HEK293T (cell line): ENCODE measurements around the gene UBE2E3.

ENCODE experiments used
- CTCF ChIA-PET: fragments of 350-600 bp; formaldehyde crosslinking; extraction: SDS; loops from one replicate; lab custom pipeline; 2021; ENCODE audit warnings: antibody characterized with exemption, inconsistent platforms; lab: Yijun Ruan, JAX
- POLR2A ChIA-PET: fragments of 350-600 bp; formaldehyde crosslinking; extraction: SDS; loops from one replicate; lab custom pipeline; 2020; ENCODE audit warnings: antibody characterized with exemption, inconsistent platforms; lab: Yijun Ruan, JAX
- DNase-seq: peaks from one replicate; pipeline ENCODE4 v3.0.0; 2012; ENCODE audit warnings: mixed read lengths; ENCODE audit errors: extremely low spot score
- ARNT ChIP-seq: fragments of 450-650 bp; IDR thresholded peaks from 2 replicates; pipeline ENCODE4 v1.6.1; 2017; ENCODE audit warnings: mild to moderate bottlenecking
- BHLHE40 ChIP-seq: fragments of 450-650 bp; IDR thresholded peaks from 2 replicates; pipeline ENCODE4 v1.6.1; 2016; ENCODE audit warnings: mild to moderate bottlenecking, moderate library complexity, borderline replicate concordance
- CTBP1 ChIP-seq: fragments of 450-650 bp; IDR thresholded peaks from 2 replicates; pipeline ENCODE4 v1.6.1; 2016; ENCODE audit warnings: borderline replicate concordance
- ELF4 ChIP-seq: fragments of 450-650 bp; IDR thresholded peaks from 2 replicates; pipeline ENCODE4 v1.6.1; 2017; ENCODE audit warnings: antibody characterized with exemption
- FOXA1 ChIP-seq: fragments of 450-650 bp; IDR thresholded peaks from 2 replicates; pipeline ENCODE4 v1.6.1; 2016; ENCODE audit warnings: mild to moderate bottlenecking
- FOXK2 ChIP-seq: fragments of 450-650 bp; IDR thresholded peaks from 2 replicates; pipeline ENCODE4 v1.6.1; 2016; ENCODE audit warnings: mild to moderate bottlenecking
- FOXM1 ChIP-seq: fragments of 450-650 bp; IDR thresholded peaks from 2 replicates; pipeline ENCODE4 v1.6.1; 2017; ENCODE audit warnings: mild to moderate bottlenecking, borderline replicate concordance
- HDGF ChIP-seq: fragments of 450-650 bp; IDR thresholded peaks from 2 replicates; pipeline ENCODE4 v1.6.1; 2017; ENCODE audit warnings: antibody characterized with exemption, borderline replicate concordance
- L3MBTL2 ChIP-seq: fragments of 450-650 bp; conservative IDR thresholded peaks from 2 replicates; pipeline ENCODE4 v1.6.1; 2016; ENCODE audit warnings: mild to moderate bottlenecking
- LEF1 ChIP-seq: fragments of 450-650 bp; IDR thresholded peaks from 2 replicates; pipeline ENCODE4 v1.6.1; 2017; ENCODE audit warnings: mild to moderate bottlenecking, borderline replicate concordance
- NFRKB ChIP-seq: fragments of 450-650 bp; IDR thresholded peaks from 2 replicates; pipeline ENCODE4 v1.6.1; 2016; ENCODE audit warnings: mild to moderate bottlenecking, moderate library complexity
- SP1 ChIP-seq: fragments of 450-650 bp; IDR thresholded peaks from 2 replicates; pipeline ENCODE4 v1.6.1; 2017
- SUZ12 ChIP-seq: fragments of 450-650 bp; IDR thresholded peaks from 2 replicates; pipeline ENCODE4 v1.6.1; 2016; ENCODE audit warnings: mild to moderate bottlenecking
- TARDBP ChIP-seq: fragments of 450-650 bp; IDR thresholded peaks from 2 replicates; pipeline ENCODE4 v1.6.1; 2016
- ZNF384 ChIP-seq: fragments of 450-650 bp; IDR thresholded peaks from 2 replicates; pipeline ENCODE4 v1.6.1; 2016
- TF ChIP-seq, protein P1 (sequence below): fragments of 450-650 bp; IDR thresholded peaks from 2 replicates; pipeline ENCODE4 v1.6.1; 2016

The UBE2E3 gene

DNA sequence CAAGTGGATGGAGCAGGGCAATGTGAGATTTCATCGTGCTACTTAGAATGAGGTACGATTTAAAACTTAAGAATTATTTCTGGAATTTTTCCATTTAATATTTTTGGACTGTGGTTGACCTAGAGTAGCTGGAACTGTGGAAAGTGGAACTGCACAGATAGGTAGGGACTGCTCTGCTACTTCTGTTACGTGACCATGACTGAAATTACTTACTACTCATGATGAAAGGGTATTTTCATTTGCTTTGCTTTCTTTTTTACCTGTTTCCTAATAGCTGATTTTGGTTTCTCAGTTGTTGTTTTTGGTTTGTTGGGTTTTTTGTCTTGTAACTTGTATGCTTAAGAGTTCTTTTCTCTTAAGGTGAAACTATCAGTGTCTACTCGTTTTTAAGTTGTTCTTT is 11.4 kb downstream of the UBE2E3 start:
- CTCF ChIA-PET, result no interaction called here
- TF ChIP-seq SP1 (no peak), SUZ12 (no peak), NFRKB (no peak)
- no peak for DNase-seq
- POLR2A ChIA-PET, result interaction anchor here (1.1 kb wide), 1 partner anchor 11 kb away, joined by 4 read pairs; the partner anchor contains the start of gene UBE2E3

DNA sequence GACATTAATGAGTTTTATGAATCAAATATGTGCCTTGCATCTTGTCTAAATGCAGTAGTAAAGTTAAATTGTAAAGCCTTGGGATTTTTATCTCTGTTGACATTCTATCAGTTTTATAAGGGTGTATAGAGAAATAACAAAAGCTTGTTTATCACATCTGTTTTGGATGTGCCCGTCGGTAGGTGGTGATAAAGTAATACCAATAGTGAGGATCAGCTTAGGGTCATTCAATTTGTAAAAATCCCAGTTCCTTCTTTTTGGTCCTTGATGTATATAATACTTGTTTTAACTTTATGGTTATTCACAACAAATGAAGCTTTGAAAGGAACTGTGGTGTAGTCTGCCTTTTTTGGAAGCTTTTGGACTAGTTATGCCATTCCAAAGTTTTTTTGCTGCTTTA is 12.6 kb downstream of the UBE2E3 start:
- no peak for DNase-seq
- TF ChIP-seq FOXK2 (no peak), NFRKB (no peak), ZNF384 (no peak), LEF1 (no peak), ELF4 (no peak), TARDBP (no peak), FOXA1 (no peak), FOXM1 (no peak), HDGF (no peak), CTBP1 (no peak), BHLHE40 (no peak), L3MBTL2 (no peak), SP1 (no peak), ARNT (no peak)
- TF ChIP-seq, protein P1, sequence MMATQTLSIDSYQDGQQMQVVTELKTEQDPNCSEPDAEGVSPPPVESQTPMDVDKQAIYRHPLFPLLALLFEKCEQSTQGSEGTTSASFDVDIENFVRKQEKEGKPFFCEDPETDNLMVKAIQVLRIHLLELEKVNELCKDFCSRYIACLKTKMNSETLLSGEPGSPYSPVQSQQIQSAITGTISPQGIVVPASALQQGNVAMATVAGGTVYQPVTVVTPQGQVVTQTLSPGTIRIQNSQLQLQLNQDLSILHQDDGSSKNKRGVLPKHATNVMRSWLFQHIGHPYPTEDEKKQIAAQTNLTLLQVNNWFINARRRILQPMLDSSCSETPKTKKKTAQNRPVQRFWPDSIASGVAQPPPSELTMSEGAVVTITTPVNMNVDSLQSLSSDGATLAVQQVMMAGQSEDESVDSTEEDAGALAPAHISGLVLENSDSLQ, result no peak
- CTCF ChIA-PET, result interaction anchor here (1.1 kb wide), 1 partner anchor 12 kb away, joined by 4 read pairs; the partner anchor contains the start of gene UBE2E3
- POLR2A ChIA-PET, result no interaction called here

DNA sequence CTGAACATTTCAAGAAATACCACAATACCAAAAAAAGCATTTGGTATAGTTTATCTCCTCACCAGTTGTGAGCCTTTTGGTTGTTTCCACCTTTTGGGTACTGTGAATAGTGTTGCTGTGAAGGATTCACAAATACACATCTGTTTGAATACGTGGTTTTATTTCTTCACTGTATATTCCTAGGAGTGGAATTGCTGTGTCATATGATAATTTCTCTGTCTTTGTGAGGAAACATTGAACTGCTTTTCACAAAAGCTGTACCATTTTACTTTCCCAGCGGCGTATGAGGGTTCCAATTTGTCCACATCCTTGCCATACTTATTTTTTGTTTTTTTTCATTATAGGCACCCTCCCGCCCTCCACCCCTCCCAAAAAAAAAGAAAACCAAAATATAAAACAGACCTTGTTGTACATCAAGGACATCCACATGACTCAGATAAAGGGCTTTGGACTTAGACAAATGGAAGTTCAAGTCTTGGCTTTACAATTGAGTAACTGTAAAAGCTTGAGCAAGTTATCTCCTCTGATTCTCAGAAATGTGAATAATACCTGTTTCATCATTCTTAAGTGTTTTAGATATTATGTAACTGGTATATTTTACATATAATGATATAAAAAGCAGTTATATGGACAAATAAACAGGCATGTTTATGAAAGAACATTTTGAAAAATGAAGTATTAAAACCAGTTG is 19.0 kb downstream of the UBE2E3 start:
- no peak for DNase-seq
- ChIA-PET CTCF (no interaction called here), POLR2A (no interaction called here)
- TF ChIP-seq LEF1 (no peak), L3MBTL2 (no peak), ARNT (no peak), SUZ12 (no peak), FOXK2 (no peak), FOXM1 (no peak), NFRKB (no peak), FOXA1 (no peak), TARDBP (no peak), HDGF (no peak), SP1 (no peak), CTBP1 (no peak)
- TF ChIP-seq, protein P1, result no peak

DNA sequence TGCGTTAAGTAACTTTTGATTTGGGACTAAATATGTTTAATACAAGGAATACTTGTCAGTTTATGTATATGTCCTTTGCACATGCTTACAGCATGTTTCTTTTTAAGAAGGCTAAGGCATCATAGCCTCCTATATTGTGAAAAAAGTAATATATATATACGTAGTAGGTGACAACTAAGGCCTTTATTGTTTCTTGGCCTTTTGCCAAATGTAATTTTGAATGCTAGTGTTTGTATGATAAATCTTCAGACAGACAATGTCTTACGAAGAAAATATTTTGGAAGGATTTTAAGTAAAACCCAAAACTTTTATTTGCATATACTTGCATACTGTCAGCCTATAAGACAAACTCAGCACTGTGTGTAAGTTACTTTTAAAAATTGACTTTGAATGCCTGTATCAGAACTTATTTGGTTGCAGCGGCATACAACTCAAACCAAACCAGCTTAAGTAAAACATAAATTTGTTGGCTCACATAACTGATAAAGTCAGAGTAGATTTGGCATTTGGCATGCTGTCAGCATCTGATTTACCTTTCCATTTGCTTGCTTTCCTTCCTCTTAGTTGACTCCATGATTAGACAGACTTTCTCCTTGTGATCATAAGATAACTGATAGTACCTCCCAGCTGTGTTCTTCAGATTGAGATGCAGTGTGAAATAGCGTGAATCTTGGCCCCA is 24.4 kb downstream of the UBE2E3 start:
- ChIA-PET CTCF (interaction anchor here (0.7 to 1.0 kb wide), 2 partner anchors 8 to 1084 kb away, joined by 3 to 5 read pairs; no protein-coding TSS in a partner anchor), POLR2A (no interaction called here)
- DNase-seq, result no peak
- TF ChIP-seq ARNT (no peak), FOXK2 (no peak), SUZ12 (no peak), LEF1 (no peak), BHLHE40 (no peak), NFRKB (no peak), CTBP1 (no peak), HDGF (no peak), SP1 (no peak), L3MBTL2 (no peak), ELF4 (no peak), ZNF384 (no peak), TARDBP (no peak), FOXA1 (no peak), FOXM1 (no peak)
- TF ChIP-seq, protein P1, result no peak

DNA sequence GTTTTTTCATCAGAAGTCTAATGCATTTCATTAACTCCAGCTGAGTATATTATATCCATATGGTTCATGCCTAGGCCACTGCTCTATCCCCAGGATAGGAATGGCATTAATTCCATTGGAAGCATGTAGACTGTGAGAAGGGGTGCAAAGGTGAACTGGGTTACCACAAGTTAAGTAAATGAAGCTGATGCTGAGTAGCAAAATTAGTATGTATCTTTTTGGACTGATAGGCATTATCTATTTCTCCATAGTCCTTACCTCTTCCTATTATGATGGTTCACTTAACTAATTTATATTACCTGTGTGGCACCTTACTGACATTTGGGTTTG is 24.9 kb downstream of the UBE2E3 start:
- ChIA-PET CTCF (interaction anchor here (1.0 kb wide), 1 partner anchor 9 kb away, joined by 5 read pairs; no protein-coding TSS in a partner anchor), POLR2A (no interaction called here)
- no peak for DNase-seq
- TF ChIP-seq ZNF384, result no peak
- TF ChIP-seq SP1, result no peak
- no peak for TF ChIP-seq FOXA1
- no peak for TF ChIP-seq HDGF

DNA sequence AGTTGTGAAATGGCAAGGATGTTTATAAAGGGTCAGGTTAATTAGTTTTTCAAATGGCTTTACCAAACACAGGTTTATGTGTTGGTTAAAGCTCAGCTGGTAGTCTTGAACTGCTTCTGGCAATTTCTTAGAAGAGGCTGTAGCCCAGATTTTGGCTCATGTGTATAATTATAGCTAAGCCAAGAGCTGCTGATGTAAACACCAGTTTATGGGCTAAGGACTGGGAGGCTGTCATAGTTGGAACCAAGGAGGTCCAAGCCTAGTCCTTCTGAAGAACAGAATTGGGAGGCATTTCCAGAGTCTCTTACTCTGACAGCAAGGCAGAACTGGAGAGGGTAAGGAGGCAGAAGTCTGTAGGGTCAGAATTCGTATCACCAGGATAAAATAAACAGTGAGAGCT is 25.4 kb downstream of the UBE2E3 start:
- TF ChIP-seq LEF1 (no peak), TARDBP (no peak), HDGF (no peak), ZNF384 (no peak), SUZ12 (no peak), BHLHE40 (no peak), FOXK2 (no peak), NFRKB (no peak)

More for the DNA sequence above, 25.4 kb downstream of the UBE2E3 start:
- ChIA-PET POLR2A (no interaction called here), CTCF (interaction anchor here (1.0 kb wide), 1 partner anchor 9 kb away, joined by 5 read pairs; no protein-coding TSS in a partner anchor)
- no peak for DNase-seq
